ENCODE data around the gene CHPF2.
A peak's percentile ranks its signal among the peaks of the same experiment; 100 is the strongest.

The CHPF2 gene

GRCh38 chr7:151207804-151208203 lies 24.5 kb upstream of the CHPF2 start:
- Histone ChIP-seq H3K27me3 (ENCODE audit: low read depth, low read length) (peaks cover 7% of the 10 kb centered on the region), H3K4me1 (ENCODE audit: control insufficient read depth in 1 of 2, insufficient read depth in 2 of 2, low read length in 2 of 2) (no peaks in the 10 kb centered on the region), H3K4me3 (ENCODE audit: low read depth in 1 of 2, low read length in 2 of 2) (no peak overlapping the region), H3K27ac (ENCODE audit: low read length) (no peak overlapping the region), H3K36me3 (ENCODE audit: control insufficient read depth in 1 of 2, insufficient read depth in 2 of 2, low read length in 2 of 2) (peaks cover 0 to 4% of the 10 kb centered on the region in 2 donors), H3K9me3 (ENCODE audit: control insufficient read depth in 1 of 2, low read length in 2 of 2) (no peaks in the 10 kb centered on the region)

GRCh38 chr7:151208253-151208862 lies 23.9 kb upstream of the CHPF2 start:
- Histone ChIP-seq H3K27me3 (ENCODE audit: low read depth, low read length) (peaks cover 7% of the 10 kb centered on the region), H3K9me3 (ENCODE audit: control insufficient read depth in 1 of 2, low read length in 2 of 2) (no peaks in the 10 kb centered on the region), H3K36me3 (ENCODE audit: control insufficient read depth in 1 of 2, insufficient read depth in 2 of 2, low read length in 2 of 2) (peaks cover 0 to 10% of the 10 kb centered on the region in 2 donors), H3K27ac (ENCODE audit: low read length) (no peak overlapping the region), H3K4me1 (ENCODE audit: control insufficient read depth in 1 of 2, insufficient read depth in 2 of 2, low read length in 2 of 2) (no peaks in the 10 kb centered on the region), H3K4me3 (ENCODE audit: low read depth in 1 of 2, low read length in 2 of 2) (no peak overlapping the region)

- no peak overlapping the region for H3K27ac ChIP-seq (ENCODE audit: low read length)
- peaks cover 7% of the 10 kb centered on the region for H3K27me3 ChIP-seq (ENCODE audit: low read depth, low read length)
- H3K4me3 ChIP-seq (ENCODE audit: low read depth in 1 of 2, low read length in 2 of 2) = no peak overlapping the region
- H3K4me1 ChIP-seq (ENCODE audit: control insufficient read depth in 1 of 2, insufficient read depth in 2 of 2, low read length in 2 of 2) = no peaks in the 10 kb centered on the region
- H3K36me3 ChIP-seq (ENCODE audit: control insufficient read depth in 1 of 2, insufficient read depth in 2 of 2, low read length in 2 of 2) = peaks cover 3 to 22% of the 10 kb centered on the region in 2 donors
- H3K9me3 ChIP-seq (ENCODE audit: control insufficient read depth in 1 of 2, low read length in 2 of 2) = no peaks in the 10 kb centered on the region
Measured at GRCh38 chr7:151209588-151209987, 22.7 kb upstream of the CHPF2 start.

- Histone ChIP-seq H3K9me3 (ENCODE audit: control insufficient read depth in 1 of 2, low read length in 2 of 2) (no peaks in the 10 kb centered on the region), H3K4me1 (ENCODE audit: control insufficient read depth in 1 of 2, insufficient read depth in 2 of 2, low read length in 2 of 2) (no peaks in the 10 kb centered on the region), H3K4me3 (ENCODE audit: low read depth in 1 of 2, low read length in 2 of 2) (no peak within 1 kb of the TSS), H3K36me3 (ENCODE audit: control insufficient read depth in 1 of 2, insufficient read depth in 2 of 2, low read length in 2 of 2) (peaks cover 10 to 29% of the 10 kb centered on the region in 2 donors), H3K27ac (ENCODE audit: low read length) (no peak within 1 kb of the TSS), H3K27me3 (ENCODE audit: low read depth, low read length) (peaks cover under 1% of the 10 kb centered on the region)
Measured at GRCh38 chr7:151210087-151210854, 22.0 kb upstream of the CHPF2 start, which contains the start of gene H2BK1. Gene H2BK1, minus strand, starts transcription at chr7:151210488. Its CDS starts 170 bp downstream, at chr7:151210318.

GRCh38 chr7:151211155-151211772 lies 21.0 kb upstream of the CHPF2 start:
- H3K36me3 ChIP-seq (ENCODE audit: control insufficient read depth in 1 of 2, insufficient read depth in 2 of 2, low read length in 2 of 2) = peaks cover 18 to 39% of the 10 kb centered on the region in 2 donors
- H3K4me1 ChIP-seq (ENCODE audit: control insufficient read depth in 1 of 2, insufficient read depth in 2 of 2, low read length in 2 of 2) = no peaks in the 10 kb centered on the region

GRCh38 chr7:151212626-151213025 lies 19.7 kb upstream of the CHPF2 start:
- no peaks in the 10 kb centered on the region for H3K4me1 ChIP-seq (ENCODE audit: control insufficient read depth in 1 of 2, insufficient read depth in 2 of 2, low read length in 2 of 2)
- H3K27me3 ChIP-seq (ENCODE audit: low read depth, low read length) = no peaks in the 10 kb centered on the region
- H3K36me3 ChIP-seq (ENCODE audit: control insufficient read depth in 1 of 2, insufficient read depth in 2 of 2, low read length in 2 of 2) = peaks cover 25 to 53% of the 10 kb centered on the region in 2 donors

More at GRCh38 chr7:151211155-151211772, 21.0 kb upstream of the CHPF2 start:
- no peak overlapping the region for H3K4me3 ChIP-seq (ENCODE audit: low read depth in 1 of 2, low read length in 2 of 2)
- no peaks in the 10 kb centered on the region for H3K9me3 ChIP-seq (ENCODE audit: control insufficient read depth in 1 of 2, low read length in 2 of 2)
- H3K27me3 ChIP-seq (ENCODE audit: low read depth, low read length) = no peaks in the 10 kb centered on the region
- no peak overlapping the region for H3K27ac ChIP-seq (ENCODE audit: low read length)

GRCh38 chr7:151213826-151214225 lies 18.5 kb upstream of the CHPF2 start:
- Histone ChIP-seq H3K4me3 (ENCODE audit: low read depth in 1 of 2, low read length in 2 of 2) (no peak overlapping the region), H3K4me1 (ENCODE audit: control insufficient read depth in 1 of 2, insufficient read depth in 2 of 2, low read length in 2 of 2) (no peaks in the 10 kb centered on the region), H3K27me3 (ENCODE audit: low read depth, low read length) (no peaks in the 10 kb centered on the region), H3K36me3 (ENCODE audit: control insufficient read depth in 1 of 2, insufficient read depth in 2 of 2, low read length in 2 of 2) (peaks cover 37 to 65% of the 10 kb centered on the region in 2 donors), H3K9me3 (ENCODE audit: control insufficient read depth in 1 of 2, low read length in 2 of 2) (no peaks in the 10 kb centered on the region), H3K27ac (ENCODE audit: low read length) (no peak overlapping the region)

More at GRCh38 chr7:151212626-151213025, 19.7 kb upstream of the CHPF2 start:
- Histone ChIP-seq H3K4me3 (ENCODE audit: low read depth in 1 of 2, low read length in 2 of 2) (no peak overlapping the region), H3K27ac (ENCODE audit: low read length) (no peak overlapping the region), H3K9me3 (ENCODE audit: control insufficient read depth in 1 of 2, low read length in 2 of 2) (no peaks in the 10 kb centered on the region)

- Histone ChIP-seq H3K36me3 (ENCODE audit: control insufficient read depth in 1 of 2, insufficient read depth in 2 of 2, low read length in 2 of 2) (peaks cover 47 to 79% of the 10 kb centered on the region in 2 donors), H3K27ac (ENCODE audit: low read length) (no peak overlapping the region), H3K4me1 (ENCODE audit: control insufficient read depth in 1 of 2, insufficient read depth in 2 of 2, low read length in 2 of 2) (no peaks in the 10 kb centered on the region), H3K27me3 (ENCODE audit: low read depth, low read length) (no peaks in the 10 kb centered on the region), H3K4me3 (ENCODE audit: low read depth in 1 of 2, low read length in 2 of 2) (no peak overlapping the region), H3K9me3 (ENCODE audit: control insufficient read depth in 1 of 2, low read length in 2 of 2) (no peaks in the 10 kb centered on the region)
Measured at GRCh38 chr7:151215396-151215795, 16.9 kb upstream of the CHPF2 start.

- H3K27ac ChIP-seq (ENCODE audit: low read length) = no peak overlapping the region
Measured at GRCh38 chr7:151218170-151218569, 14.1 kb upstream of the CHPF2 start.

GRCh38 chr7:151223728-151224127 lies 8.6 kb upstream of the CHPF2 start:
- Histone ChIP-seq H3K4me1 (ENCODE audit: control insufficient read depth in 1 of 2, insufficient read depth in 2 of 2, low read length in 2 of 2) (peaks cover 15 to 24% of the 10 kb centered on the region in 2 donors), H3K36me3 (ENCODE audit: control insufficient read depth in 1 of 2, insufficient read depth in 2 of 2, low read length in 2 of 2) (peaks cover 49 to 62% of the 10 kb centered on the region in 2 donors), H3K27me3 (ENCODE audit: low read depth, low read length) (no peaks in the 10 kb centered on the region), H3K9me3 (ENCODE audit: control insufficient read depth in 1 of 2, low read length in 2 of 2) (no peaks in the 10 kb centered on the region), H3K27ac (ENCODE audit: low read length) (no peak overlapping the region), H3K4me3 (ENCODE audit: low read depth in 1 of 2, low read length in 2 of 2) (no peak overlapping the region)

More at GRCh38 chr7:151218170-151218569, 14.1 kb upstream of the CHPF2 start:
- H3K36me3 ChIP-seq (ENCODE audit: control insufficient read depth in 1 of 2, insufficient read depth in 2 of 2, low read length in 2 of 2) = peaks cover 68 to 97% of the 10 kb centered on the region in 2 donors
- no peaks in the 10 kb centered on the region for H3K9me3 ChIP-seq (ENCODE audit: control insufficient read depth in 1 of 2, low read length in 2 of 2)
- no peak overlapping the region for H3K4me3 ChIP-seq (ENCODE audit: low read depth in 1 of 2, low read length in 2 of 2)
- H3K27me3 ChIP-seq (ENCODE audit: low read depth, low read length) = no peaks in the 10 kb centered on the region
- H3K4me1 ChIP-seq (ENCODE audit: control insufficient read depth in 1 of 2, insufficient read depth in 2 of 2, low read length in 2 of 2) = no peaks in the 10 kb centered on the region

GRCh38 chr7:151225948-151226510 lies 6.3 kb upstream of the CHPF2 start:
- Histone ChIP-seq H3K4me1 (ENCODE audit: control insufficient read depth in 1 of 2, insufficient read depth in 2 of 2, low read length in 2 of 2) (peaks cover 15 to 24% of the 10 kb centered on the region in 2 donors), H3K27me3 (ENCODE audit: low read depth, low read length) (no peaks in the 10 kb centered on the region), H3K27ac (ENCODE audit: low read length) (peak overlapping the region; percentile 63), H3K4me3 (ENCODE audit: low read depth in 1 of 2, low read length in 2 of 2) (peak overlapping the region; percentile 81 to 91), H3K9me3 (ENCODE audit: control insufficient read depth in 1 of 2, low read length in 2 of 2) (no peaks in the 10 kb centered on the region), H3K36me3 (ENCODE audit: control insufficient read depth in 1 of 2, insufficient read depth in 2 of 2, low read length in 2 of 2) (peaks cover 34 to 40% of the 10 kb centered on the region in 2 donors)
